Activated naive CD8-positive, alpha-beta T cell (primary cell): ENCODE measurements around the gene LRRC8A.

Source experiments
- H3K27ac Mint-ChIP-seq: one replicate; pipeline ENCODE4 v1.8.0; 2021; ENCODE audit warnings: mixed read lengths
- H3K27me3 Mint-ChIP-seq: one replicate; pipeline ENCODE4 v1.8.0; 2021; ENCODE audit warnings: mixed read lengths
- H3K36me3 Mint-ChIP-seq: one replicate; pipeline ENCODE4 v1.8.0; 2021; ENCODE audit warnings: mixed read lengths
- H3K4me1 Mint-ChIP-seq: one replicate; pipeline ENCODE4 v1.8.0; 2021; ENCODE audit warnings: low read depth, mixed read lengths
- H3K4me3 Mint-ChIP-seq: one replicate; pipeline ENCODE4 v1.8.0; 2021; ENCODE audit warnings: mild to moderate bottlenecking, mixed read lengths
- H3K9me3 Mint-ChIP-seq: one replicate; pipeline ENCODE4 v1.8.0; 2021; ENCODE audit warnings: low read depth, mixed read lengths

LRRC8A gene

DNA sequence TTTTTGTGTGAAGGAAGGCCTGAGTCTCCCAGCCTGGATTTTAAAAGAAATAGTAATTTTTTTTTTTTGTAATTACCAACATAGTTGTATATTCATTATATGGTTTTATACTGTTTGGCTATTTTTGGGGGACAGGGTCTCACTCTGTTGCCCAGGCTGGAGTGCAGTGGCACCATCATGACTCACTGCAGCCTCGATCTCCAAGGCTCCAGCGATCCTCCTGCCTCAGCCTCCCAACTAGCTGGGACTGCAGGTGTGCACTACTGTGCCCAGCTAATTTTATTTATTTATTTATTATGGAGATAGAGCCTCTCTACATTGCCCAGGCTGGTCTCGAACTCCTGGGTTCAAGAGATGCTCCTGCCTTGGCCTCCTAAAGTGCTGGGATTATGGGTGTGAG, 5.1 kb downstream of the LRRC8A start:
- Mint-ChIP-seq H3K4me3 (no peak overlapping the region), H3K36me3 (no peaks in the 10 kb centered on the region)

DNA sequence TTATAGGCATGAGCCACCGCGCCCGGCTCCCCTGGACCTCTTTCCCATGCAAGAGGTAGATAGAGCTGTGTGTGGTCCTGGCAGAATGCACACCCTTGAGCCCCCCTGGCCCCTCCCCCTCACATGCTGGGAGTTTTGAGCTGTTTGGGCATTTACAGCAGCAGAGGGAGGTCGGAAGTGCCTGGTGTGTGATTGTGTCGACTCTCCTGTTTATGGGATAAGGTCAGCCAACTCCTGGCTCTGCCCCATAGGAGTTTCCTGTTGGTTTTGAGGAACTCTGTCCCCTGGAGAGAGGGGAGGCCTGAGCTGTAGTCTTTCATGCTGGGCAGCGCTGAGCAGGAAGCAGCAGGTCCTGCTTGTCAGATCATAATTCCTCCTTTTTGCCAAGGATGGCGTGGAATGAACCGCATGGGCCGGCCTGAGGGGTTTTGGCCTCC, 6.0 kb downstream of the LRRC8A start:
- no peak overlapping the region for H3K4me3 Mint-ChIP-seq
- H3K27ac Mint-ChIP-seq, result peak overlapping the region; percentile 46
- H3K36me3 Mint-ChIP-seq, result no peaks in the 10 kb centered on the region
- H3K27me3 Mint-ChIP-seq, result no peaks in the 10 kb centered on the region
- H3K9me3 Mint-ChIP-seq, result no peaks in the 10 kb centered on the region
- peaks cover 54% of the 10 kb centered on the region for H3K4me1 Mint-ChIP-seq

More for the DNA sequence above, 5.1 kb downstream of the LRRC8A start:
- no peaks in the 10 kb centered on the region for H3K27me3 Mint-ChIP-seq
- peaks cover 52% of the 10 kb centered on the region for H3K4me1 Mint-ChIP-seq
- H3K27ac Mint-ChIP-seq, result no peak overlapping the region
- no peaks in the 10 kb centered on the region for H3K9me3 Mint-ChIP-seq

DNA sequence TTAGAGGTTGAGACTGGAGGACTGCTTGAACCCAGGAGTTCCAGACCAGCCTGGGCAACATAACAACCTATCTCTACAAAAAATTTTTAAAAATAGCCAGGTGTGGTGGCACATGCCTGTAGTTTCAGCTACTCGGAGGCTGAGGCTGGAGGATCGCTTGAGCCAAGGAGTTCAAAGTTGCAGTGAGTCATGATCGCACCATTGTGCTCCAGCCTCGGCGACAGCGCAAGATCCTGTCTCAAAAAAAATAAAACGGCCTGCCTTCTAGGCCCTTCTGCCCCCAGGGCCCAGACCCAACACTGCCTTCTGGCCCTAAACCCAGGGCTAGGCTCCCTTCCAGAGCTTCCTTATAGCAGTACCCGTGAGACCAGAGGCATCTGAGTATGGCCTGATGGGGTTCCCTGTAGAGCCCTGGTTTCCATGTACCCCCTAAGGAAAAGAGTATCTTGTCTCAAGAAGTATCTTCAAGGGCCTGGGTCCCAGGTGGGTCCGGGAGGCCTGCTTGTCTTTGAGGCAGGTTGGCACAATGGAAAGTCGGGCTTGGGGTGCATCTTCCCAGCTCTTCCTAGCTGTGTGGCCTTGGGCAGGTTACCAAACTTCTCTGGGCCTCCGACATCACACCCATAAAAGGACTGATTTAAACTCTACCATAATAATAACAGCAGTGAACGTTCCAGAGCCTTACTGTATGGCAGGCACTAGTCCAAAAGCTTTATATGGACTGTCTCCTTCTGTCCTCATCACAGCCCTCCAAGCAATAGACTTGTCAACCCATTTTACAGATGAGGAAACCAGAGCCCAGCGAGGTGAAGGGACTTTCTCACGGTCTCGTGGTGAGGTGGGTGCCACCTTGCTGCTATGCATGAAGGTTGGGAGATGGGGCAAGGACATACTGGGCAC, 9.6 kb downstream of the LRRC8A start:
- no peaks in the 10 kb centered on the region for H3K27me3 Mint-ChIP-seq
- no peaks in the 10 kb centered on the region for H3K9me3 Mint-ChIP-seq
- H3K4me3 Mint-ChIP-seq, result peak overlapping the region; percentile 22
- peak overlapping the region; percentile 50 for H3K27ac Mint-ChIP-seq
- H3K36me3 Mint-ChIP-seq, result peaks cover 5% of the 10 kb centered on the region
- H3K4me1 Mint-ChIP-seq, result peaks cover 51% of the 10 kb centered on the region

DNA sequence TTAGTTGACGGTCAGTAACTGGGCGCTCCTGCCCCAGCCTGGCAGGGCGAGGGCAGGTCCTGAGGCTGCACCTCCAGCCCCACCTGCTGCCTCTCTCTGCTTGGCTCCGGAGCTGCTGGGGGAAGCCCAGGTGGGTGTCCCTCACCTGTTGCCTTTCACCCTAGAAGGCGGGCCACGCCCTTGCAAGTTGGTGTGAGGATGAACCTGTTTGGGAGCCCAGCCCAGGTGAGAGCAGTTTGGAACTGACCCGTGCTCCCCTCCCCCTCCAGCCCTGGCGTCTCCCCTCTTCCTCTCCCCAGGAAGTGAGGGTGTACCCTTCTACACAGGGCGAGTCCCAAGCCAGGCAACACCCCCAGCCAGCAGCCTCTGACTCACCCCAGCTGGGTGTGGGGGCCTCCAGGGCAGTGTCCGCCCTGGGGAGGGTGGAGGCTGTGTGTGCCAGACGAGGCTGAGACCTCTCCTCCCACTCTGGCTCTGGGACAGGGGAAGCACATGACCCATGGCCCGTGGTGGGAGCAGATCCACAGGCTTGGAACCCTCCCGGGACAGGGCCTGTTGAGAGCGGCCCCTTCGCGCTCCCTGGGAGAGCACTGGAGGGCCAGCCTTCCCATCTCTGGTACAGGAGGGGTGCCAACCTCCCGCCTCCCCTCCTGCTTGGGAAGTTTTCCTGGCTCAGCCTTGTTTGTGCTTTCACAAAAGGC, 10.4 kb downstream of the LRRC8A start:
- Mint-ChIP-seq H3K36me3 (peaks cover 7% of the 10 kb centered on the region), H3K4me3 (peak overlapping the region; percentile 22), H3K27ac (peak overlapping the region; percentile 75), H3K9me3 (no peaks in the 10 kb centered on the region), H3K4me1 (peaks cover 50% of the 10 kb centered on the region), H3K27me3 (no peaks in the 10 kb centered on the region)

DNA sequence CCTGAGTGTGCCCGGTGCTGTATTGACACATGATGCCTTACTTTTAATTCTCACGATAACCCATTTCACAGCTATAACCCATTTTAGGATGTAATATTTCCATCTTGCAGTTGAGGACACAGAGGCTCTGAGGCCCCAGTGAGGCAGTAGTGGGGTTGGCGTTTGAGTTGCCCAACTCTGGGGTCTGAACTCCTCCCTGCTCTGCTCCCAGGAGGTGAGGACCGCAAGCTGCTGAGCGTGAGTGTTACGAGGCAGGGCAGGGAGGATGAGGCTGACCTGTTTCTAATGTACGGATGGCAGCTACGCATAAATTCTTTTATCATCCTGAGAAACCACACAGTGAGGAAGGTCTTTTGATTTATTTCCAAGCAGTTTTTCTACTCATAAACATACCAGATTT, 11.4 kb downstream of the LRRC8A start:
- no peaks in the 10 kb centered on the region for H3K9me3 Mint-ChIP-seq
- peaks cover 54% of the 10 kb centered on the region for H3K4me1 Mint-ChIP-seq
- H3K27me3 Mint-ChIP-seq, result no peaks in the 10 kb centered on the region
- H3K27ac Mint-ChIP-seq, result peak overlapping the region; percentile 75
- peaks cover 7% of the 10 kb centered on the region for H3K36me3 Mint-ChIP-seq
- peak overlapping the region; percentile 67 for H3K4me3 Mint-ChIP-seq

DNA sequence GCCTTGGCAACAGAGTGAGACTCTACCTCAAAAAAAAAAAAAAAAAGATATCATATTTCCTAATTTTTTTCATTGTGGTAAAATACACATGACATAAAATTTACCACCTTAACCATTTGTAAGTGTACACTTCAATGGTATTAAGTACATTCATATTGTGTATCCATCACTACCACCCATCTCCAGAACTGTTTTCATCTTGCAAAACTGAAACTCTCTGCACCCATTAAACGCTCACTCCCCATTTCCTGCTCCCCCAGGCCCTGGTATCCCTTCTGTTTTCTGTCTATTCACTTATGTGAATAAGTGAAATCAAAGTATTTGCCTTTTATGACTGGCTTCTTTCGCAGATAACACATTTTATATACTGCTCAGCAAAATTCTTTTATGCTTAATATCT, 12.8 kb downstream of the LRRC8A start:
- Mint-ChIP-seq H3K4me1 (peaks cover 61% of the 10 kb centered on the region), H3K27ac (peak overlapping the region; percentile 86), H3K27me3 (no peaks in the 10 kb centered on the region), H3K4me3 (peak overlapping the region; percentile 8), H3K9me3 (no peaks in the 10 kb centered on the region), H3K36me3 (peaks cover 7% of the 10 kb centered on the region)

DNA sequence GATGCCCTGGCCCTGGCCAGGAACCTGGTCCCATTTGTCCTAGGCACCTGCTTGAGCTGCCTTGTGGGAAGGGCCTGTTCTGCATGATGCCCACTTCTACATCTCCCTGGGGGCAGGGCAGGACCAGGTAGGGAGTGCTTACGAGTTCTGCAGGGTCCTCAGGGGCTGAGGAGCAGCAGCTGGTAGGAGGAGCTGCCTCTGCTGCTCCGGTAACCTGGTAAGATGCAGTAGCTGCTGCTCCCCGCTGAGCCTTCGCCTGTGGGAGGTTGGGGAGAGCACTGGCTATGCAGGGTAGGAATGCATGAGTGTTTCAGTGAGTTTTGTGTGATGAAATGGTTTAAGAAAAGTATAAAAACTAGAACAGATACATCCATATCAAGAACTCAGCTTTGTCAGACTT, 13.6 kb downstream of the LRRC8A start:
- Mint-ChIP-seq H3K4me3 (no peak overlapping the region), H3K36me3 (peaks cover 7% of the 10 kb centered on the region), H3K4me1 (peaks cover 69% of the 10 kb centered on the region), H3K9me3 (no peaks in the 10 kb centered on the region), H3K27me3 (no peaks in the 10 kb centered on the region), H3K27ac (peak overlapping the region; percentile 86)

DNA sequence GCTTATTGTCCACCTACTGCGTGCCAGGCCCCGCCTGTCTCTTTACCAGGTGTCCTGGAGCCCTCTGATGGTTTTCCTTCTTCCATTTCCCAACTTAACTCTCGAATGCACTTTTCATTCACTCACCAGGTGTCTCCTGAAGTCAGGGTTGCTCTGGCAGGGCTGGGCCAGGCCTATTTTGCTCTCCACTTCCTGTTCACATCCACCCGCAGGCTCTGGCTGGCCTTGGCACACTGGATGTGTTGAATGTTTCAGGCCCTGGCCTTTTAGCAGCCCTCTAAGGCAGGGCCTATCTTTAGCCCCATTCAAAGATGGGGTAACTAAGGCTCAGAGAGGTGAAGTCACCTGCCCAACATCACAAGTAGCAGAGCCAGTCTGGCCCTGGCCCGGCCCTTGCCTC, 16.4 kb downstream of the LRRC8A start:
- Mint-ChIP-seq H3K9me3 (no peaks in the 10 kb centered on the region), H3K4me1 (peaks cover 80% of the 10 kb centered on the region), H3K27me3 (no peaks in the 10 kb centered on the region), H3K36me3 (peaks cover 6% of the 10 kb centered on the region), H3K4me3 (no peak overlapping the region), H3K27ac (peak overlapping the region; percentile 92)

DNA sequence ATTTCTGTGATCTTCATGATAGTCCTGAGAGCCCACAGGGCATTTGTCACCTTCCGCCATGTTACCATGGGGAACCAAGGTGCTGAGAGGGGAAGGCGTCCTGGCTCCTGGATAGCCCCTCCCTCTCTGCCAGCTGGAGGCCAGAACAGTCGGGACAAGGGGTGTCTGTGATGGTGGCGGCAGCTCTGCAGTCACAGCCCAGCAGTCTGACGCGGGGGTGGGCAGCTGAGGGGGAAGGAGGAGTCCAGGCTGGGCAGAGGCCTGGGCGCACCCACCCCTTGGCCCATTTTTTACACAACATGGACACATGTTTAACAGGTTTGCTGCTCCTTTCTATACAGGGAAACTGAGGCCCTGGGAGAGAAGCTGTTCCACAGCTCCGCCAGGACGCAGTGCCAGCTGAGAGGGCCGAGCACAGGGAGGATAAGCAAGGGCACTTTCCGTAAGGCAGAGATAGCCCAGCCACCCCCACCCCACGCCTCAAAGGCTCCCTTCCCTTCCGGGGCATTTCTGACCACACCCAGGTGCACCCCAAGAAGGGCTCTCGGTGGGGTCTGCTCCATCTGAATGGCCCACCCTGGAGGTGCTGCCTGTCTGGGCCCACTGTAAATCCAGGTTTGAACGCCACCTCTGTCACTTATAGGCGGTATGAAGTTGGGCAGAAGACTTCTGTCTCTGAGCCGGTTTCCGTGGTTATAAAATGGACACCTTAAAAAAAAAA, 17.1 kb downstream of the LRRC8A start:
- Mint-ChIP-seq H3K4me1 (peaks cover 81% of the 10 kb centered on the region), H3K36me3 (peaks cover 5% of the 10 kb centered on the region), H3K4me3 (peak overlapping the region; percentile 64), H3K9me3 (no peaks in the 10 kb centered on the region), H3K27me3 (no peaks in the 10 kb centered on the region), H3K27ac (peak overlapping the region; percentile 92)

DNA sequence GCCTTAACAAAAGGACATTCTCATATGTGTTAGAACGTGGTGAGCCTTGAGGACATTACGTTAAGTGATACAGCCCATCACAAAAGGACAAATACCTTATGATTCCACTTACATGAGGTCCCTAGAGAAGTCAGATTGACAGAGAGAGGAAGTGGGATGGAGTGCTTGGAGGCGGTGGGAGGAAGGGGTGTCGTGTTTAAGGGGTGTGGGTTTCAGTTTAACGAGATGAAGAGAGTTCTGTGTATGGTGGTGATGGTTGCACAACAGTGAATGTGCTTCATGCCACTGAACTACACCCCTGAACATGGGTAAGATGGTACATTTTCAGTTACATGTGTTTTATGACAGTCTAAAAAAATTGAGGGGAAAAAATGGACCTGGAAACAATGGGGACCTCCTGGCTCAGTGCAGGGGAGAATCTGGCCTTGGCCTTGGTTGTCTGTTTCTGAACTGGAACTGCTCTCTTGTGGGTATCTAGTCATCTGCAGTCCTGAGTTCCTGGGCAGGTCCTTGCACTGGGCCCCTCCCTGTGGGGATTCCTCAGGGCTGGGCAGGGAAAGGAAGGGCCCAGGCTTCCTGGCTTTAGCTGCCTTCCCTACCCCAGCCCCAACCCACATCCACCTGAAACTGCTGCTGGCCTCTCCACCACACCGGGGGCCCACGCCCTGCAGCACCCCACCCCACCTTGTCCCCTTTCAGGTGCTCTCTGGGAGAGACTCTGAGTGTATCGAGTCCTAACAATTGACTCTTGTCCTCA, 17.8 kb downstream of the LRRC8A start:
- peaks cover 80% of the 10 kb centered on the region for H3K4me1 Mint-ChIP-seq
- no peaks in the 10 kb centered on the region for H3K27me3 Mint-ChIP-seq
- H3K36me3 Mint-ChIP-seq, result peaks cover 5% of the 10 kb centered on the region
- peak overlapping the region; percentile 64 for H3K4me3 Mint-ChIP-seq
- no peaks in the 10 kb centered on the region for H3K9me3 Mint-ChIP-seq
- H3K27ac Mint-ChIP-seq, result peak overlapping the region; percentile 92

DNA sequence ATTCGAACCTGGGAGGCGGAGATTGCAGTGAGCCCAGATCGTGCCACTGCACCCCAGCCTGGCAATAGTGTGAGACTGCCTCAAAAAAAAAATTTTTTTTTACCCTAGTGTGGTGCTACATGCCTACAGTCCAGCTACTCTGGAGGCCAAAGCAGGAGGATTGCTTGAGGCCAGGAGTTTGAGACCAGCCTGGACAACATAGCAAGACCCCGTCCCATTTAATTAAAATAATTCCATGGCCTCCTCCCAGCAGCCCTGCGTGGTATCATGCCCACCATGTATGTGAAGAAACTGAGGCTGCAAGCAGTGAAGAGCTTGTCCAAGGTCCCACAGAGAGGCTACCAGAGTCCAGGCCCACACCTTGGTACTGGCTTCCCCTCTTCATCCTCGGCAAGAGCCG, 19.4 kb downstream of the LRRC8A start:
- Mint-ChIP-seq H3K9me3 (no peaks in the 10 kb centered on the region), H3K4me3 (no peak overlapping the region), H3K4me1 (peaks cover 73% of the 10 kb centered on the region), H3K27me3 (no peaks in the 10 kb centered on the region), H3K27ac (no peak overlapping the region), H3K36me3 (peaks cover 2% of the 10 kb centered on the region)

DNA sequence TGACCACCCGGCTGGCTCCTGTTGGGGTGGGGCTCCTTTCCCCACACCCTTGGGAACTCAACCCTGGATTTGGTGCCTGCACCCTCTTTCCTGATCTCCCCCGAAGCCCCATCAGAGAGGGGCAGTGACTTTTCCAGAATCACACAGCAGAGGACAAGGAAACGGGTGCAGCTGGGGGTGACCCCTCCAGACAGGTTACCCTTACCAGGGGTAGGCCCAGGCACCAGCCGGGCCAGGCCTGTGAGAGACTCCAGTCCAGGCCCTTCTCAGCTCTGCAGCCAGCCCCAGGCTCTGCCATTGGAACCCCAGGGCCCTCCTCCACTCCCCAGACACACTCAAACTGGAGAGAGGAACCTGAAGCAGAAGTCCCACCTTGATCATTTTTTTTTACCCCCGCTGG, 19.9 kb downstream of the LRRC8A start:
- H3K9me3 Mint-ChIP-seq, result no peaks in the 10 kb centered on the region
- peak overlapping the region; percentile 86 for H3K27ac Mint-ChIP-seq
- peaks cover 2% of the 10 kb centered on the region for H3K36me3 Mint-ChIP-seq
- H3K4me3 Mint-ChIP-seq, result peak overlapping the region; percentile 61
- H3K27me3 Mint-ChIP-seq, result no peaks in the 10 kb centered on the region
- H3K4me1 Mint-ChIP-seq, result peaks cover 73% of the 10 kb centered on the region

DNA sequence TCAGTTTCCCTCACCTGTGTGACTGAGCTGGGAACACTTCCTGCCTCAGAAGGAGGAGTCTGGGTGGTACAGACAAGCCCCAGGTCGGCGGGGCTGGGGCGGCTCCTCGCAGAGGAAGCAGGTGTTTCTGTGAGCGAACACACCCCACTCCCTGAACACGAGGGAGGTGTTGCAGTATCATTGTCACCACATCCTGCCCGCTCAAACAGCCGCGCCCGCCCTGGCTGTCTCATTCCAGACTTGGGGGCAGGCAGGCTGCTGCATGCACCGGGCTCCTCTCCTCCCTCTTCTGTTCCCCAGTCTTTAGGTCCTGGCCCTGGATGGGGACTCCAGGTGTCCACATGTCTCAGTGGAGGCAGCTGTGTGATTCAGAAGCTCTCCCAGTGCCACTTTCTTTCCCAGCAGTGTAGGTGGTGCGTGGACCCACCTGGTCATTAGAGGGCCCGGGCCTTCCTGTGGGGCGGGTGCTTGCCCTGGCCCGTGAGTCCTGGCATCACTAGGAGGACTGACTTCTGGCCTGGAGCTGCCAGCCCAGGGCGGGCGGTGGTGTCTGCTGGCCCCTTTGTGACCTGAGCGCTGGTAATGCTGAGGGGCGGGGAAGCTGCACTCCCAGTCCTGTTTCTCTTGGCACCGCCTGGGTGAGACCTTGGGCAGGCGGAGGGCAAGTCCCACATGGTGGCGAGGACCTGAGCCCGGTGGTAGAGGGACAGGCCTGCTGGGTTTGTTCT, 20.6 kb downstream of the LRRC8A start:
- peaks cover 2% of the 10 kb centered on the region for H3K36me3 Mint-ChIP-seq
- H3K27me3 Mint-ChIP-seq, result no peaks in the 10 kb centered on the region
- peaks cover 73% of the 10 kb centered on the region for H3K4me1 Mint-ChIP-seq
- H3K4me3 Mint-ChIP-seq, result peak overlapping the region; percentile 61
- H3K9me3 Mint-ChIP-seq, result no peaks in the 10 kb centered on the region
- peak overlapping the region; percentile 86 for H3K27ac Mint-ChIP-seq

DNA sequence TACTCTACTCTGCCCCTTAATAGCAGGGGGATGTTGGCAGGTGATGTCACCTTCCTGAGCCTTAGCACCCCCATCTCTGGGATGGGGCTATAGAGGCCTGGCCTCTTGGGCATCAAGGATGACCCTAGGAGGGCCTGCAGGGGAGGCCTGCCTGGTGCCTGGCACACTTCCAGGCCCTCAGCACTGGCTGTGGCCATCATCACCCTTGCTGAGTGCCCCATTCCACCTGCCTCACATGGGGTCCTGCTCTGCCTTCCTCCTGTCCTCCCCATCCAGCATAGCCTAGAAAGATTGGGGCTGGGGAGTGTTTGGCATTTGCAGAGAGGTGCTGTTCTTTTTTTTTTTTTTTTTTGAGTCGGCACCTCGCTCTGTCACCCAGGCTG, 21.1 kb downstream of the LRRC8A start:
- H3K4me1 Mint-ChIP-seq, result peaks cover 72% of the 10 kb centered on the region
- H3K27me3 Mint-ChIP-seq, result no peaks in the 10 kb centered on the region
- H3K9me3 Mint-ChIP-seq, result no peaks in the 10 kb centered on the region
- H3K27ac Mint-ChIP-seq, result peak overlapping the region; percentile 86
- peak overlapping the region; percentile 61 for H3K4me3 Mint-ChIP-seq
- peaks cover 4% of the 10 kb centered on the region for H3K36me3 Mint-ChIP-seq
